GM18861 (cell line): ENCODE results near the gene CALR3.
A peak's percentile ranks its signal among the peaks of the same experiment; 100 is the strongest.
"Not testable (repeated sequence)": the region's sequence is repeated elsewhere in the genome, so short reads cannot be mapped to it uniquely, and the experiment has no call there.

Experiments
- ATAC-seq: cut with Tn5 transposase; IDR thresholded peaks from one replicate; pipeline ENCODE4 v1.9.1; 2021; ENCODE audit not compliant: unreplicated experiment

CALR3 gene, protein sequence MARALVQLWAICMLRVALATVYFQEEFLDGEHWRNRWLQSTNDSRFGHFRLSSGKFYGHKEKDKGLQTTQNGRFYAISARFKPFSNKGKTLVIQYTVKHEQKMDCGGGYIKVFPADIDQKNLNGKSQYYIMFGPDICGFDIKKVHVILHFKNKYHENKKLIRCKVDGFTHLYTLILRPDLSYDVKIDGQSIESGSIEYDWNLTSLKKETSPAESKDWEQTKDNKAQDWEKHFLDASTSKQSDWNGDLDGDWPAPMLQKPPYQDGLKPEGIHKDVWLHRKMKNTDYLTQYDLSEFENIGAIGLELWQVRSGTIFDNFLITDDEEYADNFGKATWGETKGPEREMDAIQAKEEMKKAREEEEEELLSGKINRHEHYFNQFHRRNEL

DNA sequence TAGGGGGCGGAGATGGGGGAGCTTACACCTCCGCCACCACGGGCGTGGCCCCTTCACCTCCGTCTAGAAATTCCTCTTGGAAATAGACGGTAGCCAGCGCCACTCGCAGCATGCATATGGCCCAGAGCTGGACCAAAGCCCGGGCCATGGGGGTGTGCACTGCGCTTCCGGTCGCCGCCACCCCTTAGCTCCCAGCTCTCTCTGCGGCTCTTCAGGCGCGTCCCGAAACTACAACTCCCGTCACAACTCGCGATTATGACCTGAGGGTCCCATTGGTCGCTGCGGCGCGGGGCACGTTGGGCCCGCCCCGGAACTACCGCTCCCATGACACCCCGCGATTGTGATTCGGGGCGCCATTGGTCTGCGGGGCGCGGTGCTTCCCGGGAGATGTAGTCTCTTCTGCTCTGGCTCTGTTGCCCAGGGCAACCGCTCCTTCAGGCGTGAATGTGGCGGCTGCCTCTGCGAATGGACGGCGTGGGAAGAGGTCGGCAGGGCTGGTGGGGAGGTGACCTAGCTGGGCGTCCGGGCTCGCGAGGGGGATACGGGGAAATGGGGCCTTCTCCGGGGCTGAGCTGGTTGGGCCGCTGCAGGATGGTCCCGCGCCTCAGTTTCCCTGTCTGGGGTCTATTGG is at the start of gene CALR3, which contains the start of gene C19orf44:
TSS of gene CALR3 (minus strand) at position 186 of the 631 bp plus-strand sequence. CDS start at position 148, 38 bp downstream.
TSS of gene C19orf44 (plus strand) at position 413 of the 631 bp plus-strand sequence. CDS start 4,399 bp downstream, outside the sequence.
- ATAC-seq = peak; percentile 94

DNA sequence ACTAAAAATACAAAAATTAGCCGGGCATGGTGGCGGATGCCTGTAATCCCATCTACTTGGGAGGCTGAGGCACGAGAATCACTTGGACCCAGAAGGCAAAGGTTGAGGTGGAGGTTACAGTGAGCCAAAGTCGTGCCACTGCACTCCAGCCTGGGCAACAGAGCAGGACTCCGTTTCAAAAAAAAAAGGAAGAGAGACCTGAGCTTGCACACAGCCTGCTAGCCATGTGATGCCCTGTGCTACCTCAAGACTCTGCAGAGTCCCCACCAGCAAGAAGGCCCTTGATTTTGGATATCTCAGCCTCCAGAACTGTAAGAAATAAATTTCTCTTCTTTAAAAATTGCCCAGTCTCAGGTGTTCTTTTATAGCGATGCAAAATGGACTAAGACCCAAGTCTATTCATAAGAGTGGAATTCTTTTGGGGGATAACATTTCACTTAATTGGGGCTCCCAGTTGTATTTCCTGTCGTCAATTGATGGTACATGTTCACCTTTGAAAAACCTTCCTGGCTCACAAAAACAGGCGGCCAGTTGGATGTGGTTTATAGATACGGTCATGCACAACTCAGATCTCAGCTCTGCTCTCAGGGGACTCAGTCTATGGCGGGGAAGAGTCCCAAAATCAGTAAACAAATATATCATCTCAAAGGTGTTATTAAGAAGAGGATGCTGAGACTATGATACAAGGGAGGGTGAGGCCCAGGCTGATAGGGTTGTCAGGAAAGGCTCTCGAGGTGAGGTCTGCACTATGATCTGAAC is 48.7 kb upstream of the CALR3 start:
- no peak for ATAC-seq

DNA sequence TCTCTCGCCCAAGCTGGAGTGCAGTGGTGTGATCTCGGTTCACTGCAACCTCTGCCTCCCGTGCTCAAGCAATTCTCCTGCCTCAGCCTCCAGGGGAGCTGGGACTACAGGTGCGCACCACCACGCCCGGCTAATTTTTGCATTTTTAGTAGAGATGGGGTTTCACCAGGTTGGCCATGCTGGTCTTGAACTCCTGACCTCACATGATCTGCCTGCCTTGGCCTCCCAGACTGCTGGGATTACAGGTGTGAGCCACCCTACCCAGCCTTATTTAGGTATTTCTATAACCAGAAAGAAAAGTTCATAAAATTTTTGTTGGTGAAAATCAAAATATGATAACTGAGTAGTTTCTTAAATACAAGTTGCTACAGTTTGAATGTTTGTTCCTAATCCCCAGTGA is 47.8 kb upstream of the CALR3 start:
- not testable (repeated sequence) for ATAC-seq

DNA sequence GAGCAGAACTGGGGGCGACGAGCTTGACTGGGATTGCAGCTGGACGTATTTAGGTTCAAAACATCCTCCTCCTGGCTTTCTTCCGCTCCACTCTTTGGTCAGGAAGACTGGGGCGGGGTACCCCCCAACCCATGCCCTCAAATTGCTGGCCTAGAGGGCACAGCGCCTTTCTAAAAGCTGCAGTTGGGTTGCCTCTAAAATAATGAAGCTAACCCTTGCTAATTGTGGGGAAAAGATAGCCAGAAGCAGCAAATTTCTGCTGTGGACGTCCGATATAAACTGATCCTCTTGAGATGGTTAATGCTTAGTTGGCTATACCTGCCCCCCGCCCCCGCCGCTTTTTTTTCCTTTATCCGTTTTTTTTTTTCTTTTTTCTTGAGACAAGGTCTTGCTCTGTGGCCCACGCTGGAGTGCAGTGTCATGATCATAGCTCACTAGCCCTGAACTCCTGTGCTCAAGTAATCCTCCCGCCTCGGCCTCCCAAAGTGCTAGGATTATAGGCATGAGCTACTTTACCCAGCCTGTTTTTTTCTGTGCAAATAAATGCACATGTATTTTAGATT is 47.0 kb upstream of the CALR3 start:
- no peak for ATAC-seq

DNA sequence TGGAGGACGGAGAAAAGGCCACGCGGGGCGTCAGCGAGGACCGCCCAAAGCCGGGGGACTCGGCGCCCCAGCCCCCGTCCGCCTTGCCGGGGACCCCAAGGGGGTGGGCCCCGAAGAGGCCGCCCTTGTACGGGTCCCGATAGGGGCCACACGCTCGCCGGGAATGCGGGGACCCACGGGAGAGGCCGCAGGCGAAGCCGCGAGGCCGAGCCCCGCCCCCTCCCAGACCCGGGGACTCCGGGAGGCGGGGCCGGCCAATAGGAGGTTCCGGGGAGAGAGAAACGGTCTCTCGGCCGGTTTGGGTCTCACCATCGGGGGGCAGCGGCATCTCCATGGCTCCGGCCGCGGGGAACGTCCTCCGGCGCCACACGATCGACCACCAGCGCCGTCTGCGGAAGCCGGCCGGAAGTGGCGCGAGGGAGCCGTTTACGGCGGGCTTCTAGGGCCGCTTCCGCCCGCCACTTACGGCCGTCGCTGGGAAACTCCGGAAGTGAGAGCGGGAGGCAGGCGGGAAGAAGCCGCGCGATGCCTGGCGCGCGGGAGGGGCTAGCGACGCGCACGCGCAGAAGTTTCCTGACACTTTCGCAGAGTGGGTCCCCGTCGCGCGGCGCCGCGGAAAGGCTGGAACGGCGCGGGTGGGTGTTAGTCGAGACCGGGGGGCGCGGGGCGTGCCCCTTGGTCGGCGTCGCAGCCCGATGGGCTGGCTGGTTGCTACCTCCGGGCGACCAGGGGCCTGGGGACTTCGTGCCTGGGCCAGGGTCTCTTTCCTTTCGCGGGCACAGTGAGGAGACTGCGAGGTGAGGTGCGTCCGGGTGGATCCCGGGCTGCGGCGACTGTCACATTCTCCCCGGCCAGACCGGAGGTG is 46.3 kb upstream of the CALR3 start, which contains the start of gene CHERP:
TSS of gene CHERP (minus strand) at position 393 of the 865 bp plus-strand sequence. CDS start at position 334, 59 bp downstream.
- ATAC-seq = peak; percentile 50

DNA sequence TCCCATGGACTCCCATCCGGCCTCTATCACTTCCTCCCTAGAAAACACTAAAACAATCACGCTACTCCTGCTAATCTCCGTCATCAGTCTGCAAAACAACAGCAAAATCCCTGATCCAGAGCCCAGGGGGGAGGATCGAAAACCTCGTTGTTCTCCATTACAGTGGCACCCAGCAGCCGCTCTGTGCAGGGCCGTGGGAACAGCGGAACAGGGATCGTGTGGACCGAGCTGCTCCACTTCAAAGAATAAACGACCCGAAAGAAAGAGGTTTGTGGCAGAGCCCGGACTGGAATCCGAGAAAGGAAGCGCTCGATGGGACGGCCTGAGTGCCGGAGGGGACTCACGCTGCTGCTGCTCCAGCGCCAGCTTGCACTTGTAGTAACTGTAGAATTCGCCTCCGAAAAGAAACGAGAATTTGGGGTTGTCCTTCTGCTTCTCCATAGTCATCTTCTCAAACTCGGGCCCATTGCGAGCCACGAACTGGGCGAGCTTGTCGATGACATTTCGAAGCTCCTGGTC is 45.6 kb upstream of the CALR3 start:
- no peak for ATAC-seq

DNA sequence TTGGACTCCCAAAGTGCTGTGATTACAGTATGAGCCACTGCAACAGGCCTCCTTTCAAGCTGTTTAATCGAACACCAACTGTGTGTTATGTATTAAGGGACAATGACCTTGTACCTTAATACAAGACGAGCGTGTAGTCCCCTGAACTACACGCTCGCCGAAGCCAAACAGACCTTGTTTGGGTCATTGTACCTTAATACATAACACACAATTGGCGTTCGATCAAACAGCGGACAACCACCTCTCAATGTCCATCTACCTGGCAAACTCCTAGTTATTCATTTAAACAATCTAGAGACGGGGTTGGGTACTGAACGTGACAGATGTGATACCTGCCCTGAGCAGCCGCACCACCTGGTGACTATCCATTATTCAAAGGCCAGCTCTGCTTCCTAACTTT is 45.0 kb upstream of the CALR3 start:
- ATAC-seq = no peak

DNA sequence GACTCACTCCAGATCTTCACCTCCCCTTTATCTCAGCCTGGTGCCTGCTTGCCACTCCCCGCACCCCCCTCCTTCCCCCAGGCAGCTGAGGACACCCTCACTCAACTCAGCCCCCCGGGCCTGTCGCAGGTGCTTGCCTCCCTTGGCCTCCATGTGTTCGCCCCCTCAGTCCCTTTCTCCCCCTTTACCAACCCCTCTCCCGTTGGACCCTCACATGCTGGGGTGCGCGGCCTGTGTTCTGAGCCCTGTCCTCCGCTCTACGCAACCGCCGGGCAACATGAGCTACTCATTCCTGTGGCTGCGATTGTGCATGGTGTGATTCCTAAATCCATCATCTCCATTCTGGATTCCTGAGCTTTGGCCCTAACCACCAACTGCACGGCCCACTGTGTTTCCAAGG is 41.1 kb upstream of the CALR3 start:
- ATAC-seq = no peak

DNA sequence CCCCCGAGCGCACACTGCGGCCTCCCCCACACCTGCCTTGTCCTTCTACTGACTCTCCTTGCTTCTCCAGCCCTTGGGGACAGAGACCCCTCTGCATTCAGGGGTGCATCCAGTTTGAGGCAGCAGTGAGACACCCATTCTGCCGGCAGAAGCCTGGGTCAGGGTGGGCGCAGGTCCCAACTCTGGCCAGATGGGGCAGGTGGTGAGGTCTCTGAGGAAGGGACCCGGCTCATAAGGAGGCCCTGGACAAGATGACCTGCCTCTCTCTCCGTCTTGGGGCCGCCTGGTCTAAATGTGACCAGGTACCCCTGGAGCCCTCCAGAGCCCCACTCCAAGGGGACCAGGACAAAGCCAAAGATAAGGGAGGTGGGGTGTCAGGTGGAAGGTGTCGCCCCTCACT is 40.2 kb upstream of the CALR3 start:
- ATAC-seq = no peak

DNA sequence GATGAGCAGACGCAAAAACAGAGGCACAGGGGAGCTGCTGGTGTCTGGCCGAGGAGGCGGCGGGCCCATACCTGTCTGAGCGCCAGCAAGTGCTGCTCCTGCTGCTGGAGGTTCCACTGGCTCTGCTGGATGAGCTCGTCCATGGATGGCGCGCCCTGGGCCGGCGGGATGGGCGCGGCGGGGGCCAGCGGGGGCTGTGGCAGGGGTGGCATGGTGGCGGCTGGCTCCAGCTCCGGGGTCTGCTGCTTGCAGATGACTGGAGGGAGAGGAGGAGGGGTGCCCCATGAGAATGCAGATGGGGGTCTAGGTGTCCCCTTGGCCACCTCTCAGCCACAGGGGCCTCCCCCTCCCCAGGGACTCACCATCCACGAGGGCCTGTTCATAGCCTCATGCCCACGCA is 39.4 kb upstream of the CALR3 start:
- ATAC-seq = no peak

DNA sequence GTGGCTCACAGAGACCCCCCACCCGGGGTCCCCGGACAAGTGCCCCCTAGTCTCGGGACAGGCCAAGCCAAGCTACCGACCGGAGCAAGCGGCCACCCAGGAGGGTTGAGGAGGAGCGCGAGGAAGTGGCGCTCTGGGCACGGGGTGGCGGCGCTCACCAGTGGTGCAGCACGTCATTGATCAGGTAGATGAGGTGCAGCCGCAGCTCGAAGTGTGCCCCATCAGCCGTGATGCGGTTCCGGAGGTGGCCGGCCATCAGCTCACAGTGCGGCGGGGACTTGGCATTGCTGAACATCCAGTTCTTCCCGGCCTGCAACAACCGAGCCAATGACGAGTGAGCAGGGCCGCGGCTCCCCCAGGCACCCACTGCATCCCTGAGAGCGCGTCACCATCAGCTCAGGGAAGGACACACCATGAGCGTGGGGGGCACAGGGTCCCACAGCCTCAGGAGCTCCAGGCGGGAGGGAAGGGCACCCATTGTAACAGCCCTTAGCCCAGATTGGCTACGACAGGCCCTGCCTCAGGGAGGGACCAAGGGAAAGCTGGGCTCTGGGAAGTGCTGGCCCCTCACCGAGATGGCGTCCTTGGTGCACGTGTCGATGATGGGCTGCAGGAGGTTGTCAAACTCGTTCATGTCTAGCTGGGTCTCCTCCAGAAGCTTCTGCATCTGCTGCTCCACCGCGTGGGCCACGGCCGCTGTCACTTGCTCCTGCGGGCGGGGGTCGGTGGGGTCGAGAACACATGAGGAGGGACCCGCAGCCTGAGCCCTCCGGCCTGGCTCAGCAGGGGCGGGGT is 36.7 kb upstream of the CALR3 start:
- no peak for ATAC-seq

DNA sequence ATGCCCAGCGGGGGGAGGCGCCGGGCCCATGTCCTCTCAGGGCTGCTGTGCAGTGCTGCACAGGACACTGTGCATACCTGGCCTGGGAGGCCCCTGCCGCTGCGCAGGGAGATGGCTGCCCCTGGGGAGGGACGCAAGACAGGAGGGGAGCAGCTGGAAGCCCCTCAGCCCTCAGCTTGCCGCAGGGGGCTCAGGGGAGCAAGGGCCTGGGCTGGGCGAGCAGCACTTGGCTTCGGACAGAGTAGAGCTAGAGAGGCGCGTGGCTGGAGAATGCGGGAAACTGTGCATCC is 35.4 kb upstream of the CALR3 start:
- ATAC-seq = no peak

DNA sequence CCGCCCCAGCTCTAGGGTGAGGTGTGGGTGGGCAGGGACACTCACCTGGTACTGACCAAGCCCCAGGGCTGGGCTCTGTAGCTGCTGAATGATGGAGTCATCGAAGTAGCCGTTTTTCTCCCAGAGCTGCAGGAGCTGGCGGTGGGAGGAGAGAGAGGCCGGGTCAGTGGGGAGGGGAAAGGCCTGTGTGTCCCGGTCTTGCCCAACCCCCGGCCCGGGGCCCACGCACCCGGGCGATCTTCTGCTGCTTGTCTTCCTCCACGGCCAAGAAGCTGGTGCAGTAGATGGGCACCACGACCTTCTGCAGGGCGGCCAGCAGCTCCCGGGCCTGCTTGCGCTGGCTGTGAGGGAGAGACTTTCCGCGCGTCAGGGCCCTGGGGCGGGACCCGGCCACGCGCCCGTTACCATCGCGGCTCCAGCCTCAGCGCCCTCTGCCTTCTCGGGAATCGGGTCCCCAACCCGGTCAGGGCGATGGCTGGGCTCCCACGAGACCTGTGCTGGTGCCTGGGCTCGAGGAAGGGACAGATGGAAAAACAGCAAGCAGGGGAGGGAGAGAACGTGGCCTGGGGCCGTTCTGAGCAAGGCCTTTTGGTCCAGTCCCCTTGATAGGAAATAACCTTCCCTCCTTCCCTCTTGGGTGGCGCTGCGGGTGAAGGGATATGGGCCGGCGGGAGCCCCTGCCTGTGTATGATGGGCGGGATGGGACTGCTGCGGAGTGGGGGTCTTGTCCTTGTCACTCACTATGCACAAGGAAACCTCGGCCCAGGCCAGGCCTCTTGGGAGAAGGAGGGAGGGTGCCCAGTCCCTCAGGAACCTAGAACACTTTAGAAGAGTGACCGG is 34.8 kb upstream of the CALR3 start:
- ATAC-seq = no peak

DNA sequence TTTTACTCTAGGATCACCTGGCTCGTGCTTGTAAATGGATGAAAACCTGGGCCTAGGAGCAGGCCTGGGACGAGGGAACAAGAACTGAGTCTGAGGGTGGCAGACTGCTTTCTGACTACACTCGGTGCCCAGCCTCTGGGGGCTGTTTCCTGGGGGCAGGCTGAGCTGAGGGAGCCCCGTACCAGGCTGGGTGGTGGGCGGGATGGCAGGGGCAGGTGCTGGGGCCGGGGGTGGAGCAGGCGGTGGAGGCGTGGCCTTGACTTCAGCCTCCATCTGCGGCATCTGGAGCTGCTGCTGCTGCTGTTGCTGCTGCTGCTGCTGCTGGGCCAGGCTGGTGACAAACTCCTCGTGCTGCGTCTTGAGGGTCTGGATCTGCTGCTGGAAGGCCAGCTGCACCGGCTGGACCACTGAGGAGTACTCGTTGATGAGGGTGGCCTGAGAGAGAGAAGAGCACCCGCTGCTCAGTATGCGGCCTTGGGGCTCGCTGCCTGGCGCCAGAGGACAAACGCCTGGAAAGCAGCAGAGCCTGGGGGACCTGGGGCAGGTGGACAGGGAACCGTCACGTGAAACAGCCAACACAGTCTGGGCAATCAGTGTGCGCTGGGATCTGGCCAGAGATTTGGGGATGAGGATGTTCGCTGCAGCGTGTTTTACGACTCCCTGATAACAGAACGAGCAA is 33.6 kb upstream of the CALR3 start:
- no peak for ATAC-seq

DNA sequence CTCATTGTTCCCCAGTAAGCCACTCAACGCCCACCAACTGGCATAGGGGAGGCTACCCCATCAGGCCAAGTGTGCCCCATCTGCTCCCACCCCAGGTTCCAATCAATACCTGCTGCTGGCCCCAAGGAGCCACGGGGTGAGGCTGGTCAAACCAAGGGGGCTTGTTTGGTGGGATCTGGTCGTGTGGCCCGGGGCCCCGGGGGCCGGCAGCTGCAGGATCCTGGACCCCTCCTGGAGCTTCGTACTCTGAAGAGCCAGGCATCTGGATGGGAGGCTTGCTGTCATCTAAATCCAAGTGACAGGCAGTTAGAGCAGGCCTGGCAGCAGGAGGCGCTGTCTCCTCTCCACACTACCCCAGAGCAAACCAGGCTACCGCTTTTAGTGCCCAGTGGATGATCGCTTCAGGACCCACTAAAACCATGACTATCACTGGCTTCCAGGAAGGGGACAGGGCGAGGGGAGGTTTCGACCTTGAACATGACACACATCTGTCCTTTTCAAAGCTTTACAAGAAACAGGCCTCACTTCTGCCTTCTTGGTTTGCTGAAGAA is 32.1 kb upstream of the CALR3 start:
- ATAC-seq = no peak

DNA sequence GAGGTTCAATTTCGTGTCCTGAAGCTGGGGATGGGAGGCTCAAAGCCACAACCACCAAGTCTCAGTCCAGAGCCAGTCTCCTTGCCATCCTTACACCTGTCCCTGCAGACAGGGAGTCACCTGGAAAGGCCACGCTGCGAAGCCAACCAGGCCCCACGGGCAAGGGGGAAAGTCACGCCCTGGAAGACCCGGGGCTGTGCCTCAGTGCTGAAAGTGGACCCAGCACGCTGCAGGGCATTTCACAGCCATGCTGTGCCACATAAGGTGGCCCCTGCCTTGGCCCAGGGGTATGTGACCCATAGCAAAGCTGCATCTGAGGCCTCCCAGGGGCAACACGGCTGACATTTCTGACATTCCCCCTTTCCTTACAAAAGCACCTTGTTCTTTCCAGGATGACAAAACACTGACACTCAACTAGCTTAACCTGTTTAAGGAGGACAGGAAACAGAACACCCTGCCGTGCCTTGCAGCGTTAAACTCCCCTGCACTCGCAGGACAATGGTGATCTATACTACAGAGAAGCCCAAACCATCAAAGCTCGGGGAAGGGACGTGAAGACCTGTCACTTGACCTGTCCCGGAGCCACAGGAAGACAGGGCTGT is 31.5 kb upstream of the CALR3 start:
- ATAC-seq = no peak

DNA sequence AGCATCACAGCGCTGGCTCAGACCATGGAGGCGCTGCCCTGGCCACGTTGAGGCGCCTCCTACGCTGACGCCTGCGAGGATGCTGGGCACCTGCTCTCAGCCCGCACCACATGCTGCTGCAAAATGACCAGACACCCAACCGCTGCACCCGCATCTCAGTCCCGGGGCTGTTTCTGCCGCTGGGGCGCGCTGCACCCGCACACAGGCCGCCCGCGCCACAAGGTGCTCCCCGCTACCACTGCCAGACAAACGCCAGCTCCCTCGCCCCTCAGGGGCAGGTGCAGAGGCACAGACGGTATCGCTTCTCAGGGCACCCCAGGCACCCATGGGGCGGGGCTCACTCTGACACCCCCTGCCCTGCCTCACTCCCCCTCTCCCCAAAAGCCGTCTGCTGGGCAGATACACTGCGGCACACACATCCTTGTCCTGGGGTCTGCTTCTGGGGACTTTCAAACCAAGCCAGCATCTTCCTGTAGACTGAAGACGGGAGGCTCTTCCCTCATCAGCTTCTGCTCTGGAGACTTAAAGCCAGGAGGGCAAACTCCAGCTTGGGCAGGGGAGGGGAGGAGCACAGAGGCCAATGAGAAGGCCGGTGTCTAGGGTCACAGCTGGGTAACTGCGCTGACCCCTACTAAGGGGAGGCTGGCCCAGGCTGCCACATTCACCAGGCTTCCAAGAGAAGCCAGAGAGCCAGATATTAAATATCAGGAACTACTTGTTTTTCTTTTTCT is 29.9 kb upstream of the CALR3 start:
- ATAC-seq = no peak
